A673 (cell line): Measurements from ENCODE around the gene IL1RAP.

Experiments
- CTCF ChIP-seq: fragments of 300-800, 200-600 bp; sonication (generic); conservative IDR thresholded peaks from 2 replicates; pipeline ENCODE4 v1.5.1; 2017; ENCODE audit warnings: low read depth, mild to moderate bottlenecking, antibody characterized with exemption, low read length, moderate library complexity, mixed read lengths
- EZH2 ChIP-seq: fragments of 200-600 bp; sonication (generic); IDR thresholded peaks from 2 replicates; pipeline ENCODE4 v1.6.1; 2017; ENCODE audit warnings: borderline replicate concordance, low read depth, mild to moderate bottlenecking, mixed read lengths, antibody characterized with exemption, low read length; ENCODE audit not compliant: poor library complexity, severe bottlenecking

GRCh38 chr3:190485830-190486532 is 27.9 kb upstream of the IL1RAP start:
- TF ChIP-seq EZH2, result no peak
- TF ChIP-seq CTCF, result 0 out of 2 replicates have a peak, but pooled peaks have one; percentile 10
